Stimulated activated naive CD8-positive, alpha-beta T cell treated with anti-CD3 and anti-CD28 coated beads, Interleukin-15, Interleukin-2, amounts not matched to agents 100 U/mL and 50 U/mL, for 24 hours (primary cell): ENCODE results near the gene TACC2.

Experiments used
- ATAC-seq: fragments of 150-1000 bp; cut with Tn5 transposase; one replicate; pipeline ENCODE4 v1.10.0; 2021
- DNase-seq: peaks from one replicate; pipeline ENCODE4 v3.0.0; 2021

TACC2 gene

GRCh38 chr10:122168598-122169394 is 179.8 kb downstream of the TACC2 start:
- DNase-seq, result no peak
- ATAC-seq, result no peak

- DNase-seq (no peak), ATAC-seq (no peak)
Measured at GRCh38 chr10:122170802-122171201, 181.8 kb downstream of the TACC2 start.

- ATAC-seq (no peak), DNase-seq (no peak)
Measured at GRCh38 chr10:122171302-122172075, 182.5 kb downstream of the TACC2 start.

- ATAC-seq, result no peak
- no peak for DNase-seq
Measured at GRCh38 chr10:122172361-122173008, 183.5 kb downstream of the TACC2 start.

GRCh38 chr10:122173337-122173736 is 184.4 kb downstream of the TACC2 start:
- DNase-seq, result no peak
- ATAC-seq, result no peak

- DNase-seq, result no peak
- no peak for ATAC-seq
Measured at GRCh38 chr10:122173766-122174435, 184.9 kb downstream of the TACC2 start.

- DNase-seq (no peak), ATAC-seq (no peak)
Measured at GRCh38 chr10:122176232-122177213, 187.6 kb downstream of the TACC2 start.

- DNase-seq, result no peak
- no peak for ATAC-seq
Measured at GRCh38 chr10:122178655-122179054, 189.7 kb downstream of the TACC2 start.

GRCh38 chr10:122181041-122181732 is 192.2 kb downstream of the TACC2 start:
- DNase-seq, result no peak
- ATAC-seq, result no peak

- DNase-seq, result no peak
- ATAC-seq, result no peak
Measured at GRCh38 chr10:122181876-122182275, 192.9 kb downstream of the TACC2 start.

- no peak for ATAC-seq
Measured at GRCh38 chr10:122182308-122182707, 193.3 kb downstream of the TACC2 start.

GRCh38 chr10:122184254-122184653 is 195.3 kb downstream of the TACC2 start:
- DNase-seq (no peak), ATAC-seq (no peak)

More at GRCh38 chr10:122182308-122182707, 193.3 kb downstream of the TACC2 start:
- no peak for DNase-seq

- DNase-seq (no peak), ATAC-seq (no peak)
Measured at GRCh38 chr10:122185643-122186042, 196.7 kb downstream of the TACC2 start.

GRCh38 chr10:122186816-122187810 is 198.2 kb downstream of the TACC2 start:
- no peak for ATAC-seq
- no peak for DNase-seq

GRCh38 chr10:122188706-122189105 is 199.7 kb downstream of the TACC2 start:
- ATAC-seq (no peak), DNase-seq (no peak)

- ATAC-seq (no peak), DNase-seq (no peak)
Measured at GRCh38 chr10:122189185-122189584, 200.2 kb downstream of the TACC2 start.

GRCh38 chr10:122190176-122190943 is 201.4 kb downstream of the TACC2 start:
- no peak for ATAC-seq

GRCh38 chr10:122191936-122192541 is 203.1 kb downstream of the TACC2 start:
- DNase-seq (no peak), ATAC-seq (no peak)

More at GRCh38 chr10:122190176-122190943, 201.4 kb downstream of the TACC2 start:
- DNase-seq, result no peak
